ENCODE results near the gene PPOX.

DNA sequence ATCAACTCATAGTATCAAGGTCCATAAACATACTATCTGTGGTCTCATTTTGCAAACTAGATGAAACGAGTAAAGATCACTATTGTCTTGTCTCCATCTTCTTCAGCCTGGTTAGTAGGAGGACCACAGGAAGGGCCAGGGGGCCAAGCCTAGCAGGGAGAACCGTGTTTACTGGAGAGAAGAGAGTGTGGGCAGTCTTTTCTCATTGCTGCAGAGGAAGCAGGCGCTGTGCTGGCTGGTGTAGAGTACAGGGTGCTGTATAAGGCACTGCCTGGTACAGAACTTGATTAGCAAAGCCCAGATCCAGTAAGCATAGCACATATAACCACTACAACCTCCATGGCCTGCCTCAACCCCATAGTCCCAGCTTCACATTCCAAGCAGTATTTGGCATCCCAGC, 21.1 kb downstream of the PPOX start:
- TF ChIP-seq POLR2A (IDR thresholded peaks at IDR 0.05; ENCODE audit: low read depth) (no peak), EP300 (IDR thresholded peaks at IDR 0.05) (no peak)
- TF ChIP-seq, protein P1, sequence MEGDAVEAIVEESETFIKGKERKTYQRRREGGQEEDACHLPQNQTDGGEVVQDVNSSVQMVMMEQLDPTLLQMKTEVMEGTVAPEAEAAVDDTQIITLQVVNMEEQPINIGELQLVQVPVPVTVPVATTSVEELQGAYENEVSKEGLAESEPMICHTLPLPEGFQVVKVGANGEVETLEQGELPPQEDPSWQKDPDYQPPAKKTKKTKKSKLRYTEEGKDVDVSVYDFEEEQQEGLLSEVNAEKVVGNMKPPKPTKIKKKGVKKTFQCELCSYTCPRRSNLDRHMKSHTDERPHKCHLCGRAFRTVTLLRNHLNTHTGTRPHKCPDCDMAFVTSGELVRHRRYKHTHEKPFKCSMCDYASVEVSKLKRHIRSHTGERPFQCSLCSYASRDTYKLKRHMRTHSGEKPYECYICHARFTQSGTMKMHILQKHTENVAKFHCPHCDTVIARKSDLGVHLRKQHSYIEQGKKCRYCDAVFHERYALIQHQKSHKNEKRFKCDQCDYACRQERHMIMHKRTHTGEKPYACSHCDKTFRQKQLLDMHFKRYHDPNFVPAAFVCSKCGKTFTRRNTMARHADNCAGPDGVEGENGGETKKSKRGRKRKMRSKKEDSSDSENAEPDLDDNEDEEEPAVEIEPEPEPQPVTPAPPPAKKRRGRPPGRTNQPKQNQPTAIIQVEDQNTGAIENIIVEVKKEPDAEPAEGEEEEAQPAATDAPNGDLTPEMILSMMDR (IDR thresholded peaks at IDR 0.05) = no peak
